ENCODE data around the gene WWOX. TPM values are rescaled to one million over a fixed set of nuclear protein-coding genes. Genes with fewer than 3 reads are reported as not detected.

Gene WWOX
- total RNA-seq, 1 donor from 2014 or later = 8.6 TPM

DNA sequence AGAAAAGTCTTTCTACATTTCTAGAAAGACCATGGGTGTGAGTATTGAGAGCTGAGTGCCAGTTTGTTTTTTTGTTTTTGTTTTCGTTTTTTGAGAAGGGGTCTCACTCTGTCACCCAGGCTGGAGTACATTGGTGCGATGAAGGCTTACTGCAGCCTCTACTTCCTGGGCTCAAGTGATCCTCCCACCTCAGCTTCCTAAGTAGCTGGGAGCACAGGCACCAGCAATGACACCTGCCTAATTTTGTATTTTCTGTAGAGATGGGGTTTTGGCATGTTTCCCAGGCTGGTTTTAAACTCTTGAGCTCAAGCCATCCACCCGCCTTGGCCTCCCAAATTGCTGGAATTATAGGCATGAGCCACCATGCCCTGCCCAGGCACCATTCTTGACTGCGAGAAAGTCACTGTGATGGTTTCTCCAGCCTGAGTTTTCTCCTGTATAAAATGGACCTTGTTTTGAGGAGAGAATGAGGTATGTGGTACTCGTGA, 827.3 kb downstream of the WWOX start:
- no peak for DNase-seq (ENCODE audit: low spot score)
- intact Hi-C loops (cut with DNase I) = no loop called here

- intact Hi-C loops (cut with DNase I) = no loop called here
- DNase-seq (ENCODE audit: low spot score) = no peak
Measured at GRCh38 chr16:78927766-78928165, 828.3 kb downstream of the WWOX start.

DNA sequence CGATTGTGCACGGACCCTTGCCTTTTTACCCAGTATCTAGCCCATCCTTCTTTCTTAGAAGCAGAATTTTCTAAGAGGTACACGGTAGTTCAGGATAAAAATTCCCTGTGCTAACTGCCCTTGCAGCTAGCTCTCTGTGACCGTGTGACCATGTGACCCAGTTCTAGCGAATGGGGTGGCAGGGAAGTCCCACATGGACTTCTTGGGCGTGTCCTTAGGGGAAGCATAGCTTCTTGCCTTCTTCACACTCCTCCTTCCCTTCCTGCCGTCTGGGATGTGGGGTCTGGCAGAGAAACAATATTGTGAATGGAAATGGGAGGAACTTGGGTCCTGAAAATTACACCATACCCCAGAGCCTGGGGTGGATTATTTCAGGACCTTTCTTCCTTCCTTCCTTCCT, 830.4 kb downstream of the WWOX start:
- intact Hi-C loops (cut with DNase I) = no loop called here
- no peak for DNase-seq (ENCODE audit: low spot score)

DNA sequence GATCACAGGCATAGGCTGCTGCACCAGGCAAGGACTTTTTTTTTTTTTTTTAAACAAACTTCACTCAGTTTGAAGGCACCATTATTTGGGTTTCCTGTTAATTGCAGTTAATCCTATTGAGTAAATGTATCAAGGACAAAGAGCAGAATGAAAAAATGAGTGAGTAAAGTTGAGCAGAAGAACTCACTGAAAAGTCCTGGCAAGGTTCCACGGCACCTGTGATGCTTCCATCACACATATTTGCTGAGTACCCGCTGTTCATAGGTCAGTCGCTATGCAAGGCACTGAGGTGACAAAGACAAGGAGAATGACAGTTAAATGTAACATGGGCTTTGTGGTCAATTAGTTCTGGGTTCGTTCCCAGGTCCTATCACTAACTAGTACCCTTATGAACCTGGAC, 831.1 kb downstream of the WWOX start:
- intact Hi-C loops (cut with DNase I) = no loop called here
- no peak for DNase-seq (ENCODE audit: low spot score)

DNA sequence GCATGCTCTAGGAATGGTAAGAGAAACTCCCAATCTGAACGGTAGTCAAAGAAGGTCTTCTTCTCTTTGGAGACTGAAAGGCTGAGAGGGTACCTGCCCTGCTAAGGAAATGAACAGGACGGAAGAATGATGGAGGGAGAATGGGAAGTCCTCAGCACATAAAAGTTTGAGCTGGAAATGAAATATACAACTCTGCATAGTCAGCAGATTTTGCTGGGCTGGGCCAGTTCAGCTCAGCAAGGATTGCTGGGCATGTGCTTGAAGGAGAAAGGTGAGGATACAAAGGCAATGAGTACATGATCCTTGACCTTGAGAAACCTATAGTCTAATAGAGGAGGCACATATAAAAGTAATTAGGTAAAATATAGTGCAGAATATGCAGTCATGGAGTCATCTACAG, 831.8 kb downstream of the WWOX start:
- intact Hi-C loops (cut with DNase I) = no loop called here
- DNase-seq (ENCODE audit: low spot score) = no peak

DNA sequence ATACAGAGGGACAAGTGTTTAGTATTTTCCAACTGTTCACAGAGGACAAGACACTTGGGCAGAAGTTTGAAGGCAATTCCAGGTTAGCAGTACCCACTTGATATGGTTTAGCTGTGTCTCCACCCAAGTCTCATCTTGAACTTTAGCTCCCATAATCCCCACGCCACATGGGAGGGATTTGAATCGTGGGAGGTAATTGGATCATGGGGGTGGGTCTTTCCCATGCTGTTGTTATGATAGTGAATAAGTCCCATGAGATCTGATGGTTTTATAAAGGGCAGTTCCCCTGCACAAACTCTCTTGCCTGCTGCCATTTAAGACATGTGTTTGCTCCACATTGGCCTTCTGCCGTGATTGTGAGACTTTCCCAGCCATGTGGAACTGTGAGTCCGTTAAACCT, 832.2 kb downstream of the WWOX start:
- no peak for DNase-seq (ENCODE audit: low spot score)
- intact Hi-C loops (cut with DNase I) = no loop called here

- intact Hi-C loops (cut with DNase I) = no loop called here
- DNase-seq (ENCODE audit: low spot score) = no peak
Measured at GRCh38 chr16:78932355-78932943, 833.0 kb downstream of the WWOX start.

DNA sequence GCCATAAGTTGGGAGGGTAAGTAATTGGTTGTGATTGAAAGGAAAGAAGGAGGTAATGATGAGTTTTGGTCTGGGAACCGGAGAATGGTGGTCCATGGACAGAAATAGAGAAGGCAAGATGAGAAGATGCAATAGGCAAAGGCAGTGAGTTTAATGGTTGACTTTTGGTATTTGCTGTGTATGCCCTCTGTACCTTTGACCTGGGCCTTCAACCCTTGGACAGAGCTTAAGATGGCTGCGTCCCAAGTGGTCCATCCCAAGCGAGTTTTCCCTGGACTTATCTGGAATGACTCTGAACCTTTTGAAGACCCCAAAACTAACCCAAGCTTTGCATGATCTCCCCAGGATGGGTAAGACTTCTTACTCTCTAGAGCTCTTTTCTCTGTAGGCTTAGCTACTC, 836.6 kb downstream of the WWOX start:
- no peak for DNase-seq (ENCODE audit: low spot score)

DNA sequence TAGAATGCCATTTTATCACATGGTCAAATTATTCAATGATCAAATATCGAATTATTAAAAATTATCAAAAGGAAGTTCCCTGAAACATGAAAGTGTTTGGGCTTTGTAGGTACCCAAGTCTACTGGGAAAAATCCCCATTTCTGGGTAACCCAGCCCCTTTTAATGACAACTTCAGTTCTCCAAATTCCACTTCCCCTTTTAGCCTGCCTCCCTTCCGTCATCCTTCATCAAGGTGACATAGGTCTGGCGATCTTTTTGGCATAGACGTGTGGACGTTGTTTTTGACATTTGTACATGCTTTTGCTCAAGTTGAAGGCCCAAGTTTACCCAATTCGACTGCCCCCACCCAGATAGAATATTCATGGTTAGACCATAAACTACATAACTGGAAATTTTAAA, 840.1 kb downstream of the WWOX start:
- intact Hi-C loops (cut with DNase I) = no loop called here
- no peak for DNase-seq (ENCODE audit: low spot score)

More for the DNA sequence above, 836.6 kb downstream of the WWOX start:
- intact Hi-C loops (cut with DNase I) = no loop called here

GRCh38 chr16:78942625-78943245, 843.3 kb downstream of the WWOX start:
- DNase-seq (ENCODE audit: low spot score) = no peak
- intact Hi-C loops (cut with DNase I) = no loop called here

DNA sequence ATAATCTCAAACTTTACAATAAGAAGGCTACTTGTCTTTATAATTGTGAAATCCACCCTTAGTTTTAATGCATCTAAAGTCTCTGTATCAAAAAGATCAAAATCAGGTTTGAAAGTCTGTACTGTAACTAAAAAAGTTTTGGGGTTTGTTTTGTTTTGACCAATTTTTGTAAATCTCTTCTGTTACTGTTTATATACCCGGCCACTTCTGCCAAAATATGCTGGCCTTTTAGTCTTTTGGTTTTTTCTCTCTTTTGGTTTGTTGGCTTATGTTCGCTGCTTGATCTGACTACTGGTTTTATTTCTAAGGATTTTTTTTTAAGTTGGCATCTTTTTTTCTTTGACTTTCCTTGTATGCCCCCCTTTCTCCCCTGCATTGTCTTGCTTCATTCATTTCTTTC, 845.9 kb downstream of the WWOX start:
- no peak for DNase-seq (ENCODE audit: low spot score)
- intact Hi-C loops (cut with DNase I) = no loop called here

- intact Hi-C loops (cut with DNase I) = no loop called here
- no peak for DNase-seq (ENCODE audit: low spot score)
Measured at GRCh38 chr16:78946556-78946955, 847.1 kb downstream of the WWOX start.

- no peak for DNase-seq (ENCODE audit: low spot score)
- intact Hi-C loops (cut with DNase I) = no loop called here
Measured at GRCh38 chr16:78950768-78951167, 851.3 kb downstream of the WWOX start.

DNA sequence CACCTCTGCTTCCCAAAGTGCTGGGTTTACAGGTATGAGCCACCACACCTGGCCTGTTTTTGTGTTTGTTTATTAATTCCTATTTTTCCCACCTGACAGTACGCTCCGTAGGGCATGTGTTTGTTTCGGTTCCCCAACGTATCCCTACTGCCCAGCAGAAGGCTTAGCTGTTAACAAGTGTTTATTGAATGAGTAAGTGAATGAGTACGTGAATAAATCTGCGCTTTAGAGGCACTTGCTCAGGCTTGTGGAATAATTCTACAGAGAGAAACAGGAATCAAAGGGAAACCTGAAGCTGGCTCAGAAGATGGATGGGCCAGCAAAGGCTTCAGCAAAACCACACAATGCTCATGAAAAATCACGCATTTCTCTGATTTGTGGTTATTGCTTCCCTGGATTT, 853.2 kb downstream of the WWOX start:
- DNase-seq (ENCODE audit: low spot score) = no peak
- intact Hi-C loops (cut with DNase I) = no loop called here

DNA sequence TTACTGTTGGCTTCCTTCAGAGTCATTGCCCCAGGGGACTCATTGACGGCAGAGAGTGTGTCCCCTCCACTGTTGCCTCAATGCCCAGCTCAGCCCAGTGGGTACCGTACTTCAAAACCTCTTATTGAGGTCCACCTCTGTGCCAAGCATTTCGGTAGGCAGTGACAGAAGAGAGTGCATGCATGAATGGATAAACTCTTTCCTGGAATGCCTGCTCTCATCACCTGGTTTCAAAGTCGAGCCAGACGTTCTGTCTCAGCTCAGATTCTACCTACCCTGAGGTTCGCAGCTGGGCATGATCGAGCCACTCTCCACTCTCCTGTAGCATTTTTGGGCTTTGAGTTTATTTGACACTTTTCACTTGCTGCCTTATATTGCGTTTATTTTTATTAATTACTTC, 854.1 kb downstream of the WWOX start:
- DNase-seq (ENCODE audit: low spot score) = no peak
- intact Hi-C loops (cut with DNase I) = no loop called here

GRCh38 chr16:78955206-78955605, 855.8 kb downstream of the WWOX start:
- intact Hi-C loops (cut with DNase I) = no loop called here

DNA sequence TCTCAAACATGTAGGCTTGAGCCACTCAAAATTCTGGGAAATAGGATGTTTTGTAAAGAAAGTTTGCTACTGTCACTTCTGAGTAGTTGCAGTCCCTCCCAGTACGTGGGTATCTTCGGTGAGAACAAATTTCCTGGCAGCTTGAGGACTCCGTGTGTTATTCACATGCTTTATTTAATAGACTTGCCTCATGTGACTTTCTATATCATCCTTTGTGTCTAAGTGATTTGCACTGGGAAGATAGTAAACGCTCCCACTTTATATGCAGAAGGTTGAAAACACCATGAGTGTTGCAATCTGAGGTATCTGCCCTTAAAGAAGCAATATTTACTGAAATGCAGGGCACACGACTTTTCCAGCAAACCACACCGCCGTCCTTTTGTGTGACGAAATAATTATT, 857.4 kb downstream of the WWOX start:
- DNase-seq (ENCODE audit: low spot score) = no peak
- intact Hi-C loops (cut with DNase I) = no loop called here

More at GRCh38 chr16:78955206-78955605, 855.8 kb downstream of the WWOX start:
- DNase-seq (ENCODE audit: low spot score) = no peak

DNA sequence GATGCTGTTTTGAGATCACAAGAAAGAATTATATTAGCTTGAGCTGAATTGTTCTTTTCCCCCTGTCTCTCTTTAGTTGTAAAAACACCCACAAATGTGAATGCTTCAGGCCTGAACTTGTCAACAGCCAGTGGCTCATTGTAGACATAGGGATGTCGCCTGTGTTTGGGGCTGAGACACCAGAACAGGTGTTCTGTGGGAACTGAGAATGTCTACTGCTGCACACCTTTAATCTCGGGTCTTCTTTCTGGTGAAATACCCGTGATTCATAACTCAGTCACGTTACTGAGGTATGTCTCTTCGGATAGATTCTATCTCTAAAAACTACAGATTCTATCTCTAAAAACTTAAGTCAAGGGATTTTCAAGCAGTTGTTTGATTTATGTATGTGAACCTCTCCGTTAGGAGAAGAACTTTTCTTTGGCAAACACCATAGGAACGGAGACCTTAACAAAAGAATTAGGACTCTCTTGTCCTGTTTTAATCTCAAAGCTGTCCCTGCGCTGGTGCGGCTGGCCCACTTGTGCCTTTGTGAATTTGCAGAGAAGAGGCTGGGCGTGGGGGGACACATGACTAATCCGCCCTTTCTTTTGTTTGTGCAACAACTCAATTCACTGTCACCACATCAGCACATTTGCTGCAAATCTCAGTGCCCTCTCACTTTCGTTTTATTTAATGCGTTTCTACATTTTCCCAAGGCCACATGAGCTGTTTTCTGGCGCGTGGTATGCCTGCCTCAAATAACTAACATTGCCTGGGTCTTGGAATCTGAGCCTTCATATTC, 858.1 kb downstream of the WWOX start:
- intact Hi-C loops (cut with DNase I) = no loop called here

GRCh38 chr16:78961464-78961863, 862.0 kb downstream of the WWOX start:
- no peak for DNase-seq (ENCODE audit: low spot score)
- intact Hi-C loops (cut with DNase I) = no loop called here

More for the DNA sequence above, 858.1 kb downstream of the WWOX start:
- no peak for DNase-seq (ENCODE audit: low spot score)

DNA sequence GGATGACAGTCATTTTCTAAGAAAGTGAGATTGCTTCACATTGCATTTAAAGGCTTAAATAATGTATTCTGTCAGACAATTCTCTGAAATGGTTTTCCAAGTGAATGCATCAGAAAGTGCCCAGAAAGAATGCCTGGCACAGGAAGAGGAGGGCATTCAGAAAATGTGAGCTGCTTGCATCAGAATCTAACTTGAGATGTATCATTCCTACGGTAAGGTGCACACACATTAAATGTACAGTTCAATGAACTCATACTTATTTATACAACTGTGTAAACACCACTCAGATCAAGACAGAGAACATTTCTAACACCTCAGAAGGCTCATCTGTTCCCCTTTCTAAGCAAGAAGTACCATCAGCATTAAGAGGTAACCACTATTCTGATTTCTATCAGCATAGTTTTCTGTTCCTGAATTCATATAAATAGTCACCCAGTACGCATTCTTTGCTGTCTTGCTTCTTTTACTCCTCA, 863.0 kb downstream of the WWOX start:
- no peak for DNase-seq (ENCODE audit: low spot score)
- intact Hi-C loops (cut with DNase I) = no loop called here

DNA sequence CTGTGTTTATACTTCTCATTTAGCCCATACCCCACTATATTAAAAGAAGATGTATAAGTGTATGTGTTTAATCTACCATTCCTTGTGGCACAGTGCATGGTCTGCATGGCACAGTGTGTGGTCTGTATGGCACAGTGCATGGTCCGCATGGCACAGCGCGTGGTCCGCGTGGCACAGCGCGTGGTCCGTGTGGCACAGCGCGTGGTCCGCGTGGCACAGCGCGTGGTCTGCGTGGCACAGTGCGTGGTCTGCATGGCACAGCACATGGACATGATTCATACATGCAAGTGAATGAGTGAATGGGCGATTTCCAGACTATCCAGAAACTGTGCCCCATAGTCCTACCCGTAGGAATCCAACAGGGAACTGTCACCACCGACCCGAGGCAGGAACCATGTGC, 868.5 kb downstream of the WWOX start:
- no peak for DNase-seq (ENCODE audit: low spot score)
- intact Hi-C loops (cut with DNase I) = no loop called here
